ENCODE results near the gene METTL1.
A peak's percentile ranks its signal among the peaks of the same experiment; 100 is the strongest.

Gene METTL1

GRCh38 chr12:57744777-57745484 lies 27.0 kb downstream of the METTL1 start, which contains the start of gene TSPAN31:
Gene TSPAN31 (plus strand): TSS chr12:57745039. CDS start chr12:57745155, 116 bp downstream.
- ATAC-seq (ENCODE audit: insufficient read depth, low read depth) (peak; percentile 73), DNase-seq (peak; percentile 91)
- no peak for TF ChIP-seq EZH2 (IDR thresholded peaks at IDR 0.05; ENCODE audit: borderline replicate concordance, low read depth, low read length, severe bottlenecking)
- TF ChIP-seq, protein P1, sequence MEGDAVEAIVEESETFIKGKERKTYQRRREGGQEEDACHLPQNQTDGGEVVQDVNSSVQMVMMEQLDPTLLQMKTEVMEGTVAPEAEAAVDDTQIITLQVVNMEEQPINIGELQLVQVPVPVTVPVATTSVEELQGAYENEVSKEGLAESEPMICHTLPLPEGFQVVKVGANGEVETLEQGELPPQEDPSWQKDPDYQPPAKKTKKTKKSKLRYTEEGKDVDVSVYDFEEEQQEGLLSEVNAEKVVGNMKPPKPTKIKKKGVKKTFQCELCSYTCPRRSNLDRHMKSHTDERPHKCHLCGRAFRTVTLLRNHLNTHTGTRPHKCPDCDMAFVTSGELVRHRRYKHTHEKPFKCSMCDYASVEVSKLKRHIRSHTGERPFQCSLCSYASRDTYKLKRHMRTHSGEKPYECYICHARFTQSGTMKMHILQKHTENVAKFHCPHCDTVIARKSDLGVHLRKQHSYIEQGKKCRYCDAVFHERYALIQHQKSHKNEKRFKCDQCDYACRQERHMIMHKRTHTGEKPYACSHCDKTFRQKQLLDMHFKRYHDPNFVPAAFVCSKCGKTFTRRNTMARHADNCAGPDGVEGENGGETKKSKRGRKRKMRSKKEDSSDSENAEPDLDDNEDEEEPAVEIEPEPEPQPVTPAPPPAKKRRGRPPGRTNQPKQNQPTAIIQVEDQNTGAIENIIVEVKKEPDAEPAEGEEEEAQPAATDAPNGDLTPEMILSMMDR (IDR thresholded peaks at IDR 0.05; ENCODE audit: borderline replicate concordance, extremely low read depth, low read length, poor library complexity, severe bottlenecking) = no peak
- peaks cover 34% of the 10 kb centered on the region for H3K79me2 ChIP-seq (ENCODE audit: insufficient read depth, low read length)
- H3K36me3 ChIP-seq (ENCODE audit: insufficient read depth, low read length) = peaks cover 35% of the 10 kb centered on the region
- peak within 1 kb of the TSS; percentile 27 to 71; a peak in 3 of 4 replicates for H3K4me3 ChIP-seq (ENCODE audit: low read depth in 1 of 2, low read length in 2 of 2)
- H3K9ac ChIP-seq (ENCODE audit: low read depth, low read length) = peak within 1 kb of the TSS; percentile 65
- peak within 1 kb of the TSS; percentile 68 for H2AFZ ChIP-seq (ENCODE audit: low read depth, low read length)
- H4K20me1 ChIP-seq (ENCODE audit: insufficient read depth, low read length) = peaks cover 13% of the 10 kb centered on the region; the same call in 1 of the 2 replicates
- H3K27me3 ChIP-seq (ENCODE audit: insufficient read depth, low read length, poor library complexity) = no peaks in the 10 kb centered on the region
- peak within 1 kb of the TSS; percentile 68 for H3K4me2 ChIP-seq (ENCODE audit: insufficient read depth, low read length)
- no peaks in the 10 kb centered on the region for H3K9me3 ChIP-seq (ENCODE audit: insufficient read depth, low read length, severe bottlenecking)
- peaks cover 54% of the 10 kb centered on the region for H3K4me1 ChIP-seq (ENCODE audit: insufficient read depth, low read length)
- H3K27ac ChIP-seq (ENCODE audit: low read length) = peak within 1 kb of the TSS; percentile 83

DNA sequence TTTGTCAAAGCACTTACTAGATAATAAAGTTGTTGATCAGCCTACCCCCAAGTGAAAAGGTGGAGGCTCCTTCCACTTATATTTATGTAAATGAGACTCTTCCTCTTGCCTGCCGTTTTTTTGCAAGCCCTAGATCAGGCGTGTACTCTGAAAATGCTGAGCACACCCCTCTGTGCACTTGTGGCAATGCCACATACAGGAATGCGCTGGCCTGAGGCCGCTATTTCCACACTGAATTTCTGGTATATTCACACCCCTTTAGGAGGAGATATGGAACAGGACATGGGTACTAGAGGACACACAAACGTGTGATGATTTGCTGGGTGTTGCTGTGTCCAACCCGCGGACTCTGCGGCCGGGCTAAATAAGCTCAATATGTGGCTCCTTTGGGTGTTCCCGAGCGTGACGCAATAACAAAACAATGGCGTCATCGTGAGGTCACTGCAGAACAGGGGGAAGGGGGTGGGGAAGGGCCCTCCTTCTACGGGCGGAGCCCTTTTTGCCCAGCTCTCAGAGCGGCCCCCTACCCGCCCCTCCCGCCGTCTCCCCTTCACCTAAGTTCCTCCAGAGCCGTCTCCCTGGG lies 27.6 kb downstream of the METTL1 start:
- Histone ChIP-seq H4K20me1 (ENCODE audit: insufficient read depth, low read length) (peaks cover 18% of the 10 kb centered on the region), H2AFZ (ENCODE audit: low read depth, low read length) (peak overlapping the region; percentile 68), H3K79me2 (ENCODE audit: insufficient read depth, low read length) (peaks cover 35% of the 10 kb centered on the region), H3K4me3 (ENCODE audit: low read depth in 1 of 2, low read length in 2 of 2) (peak overlapping the region; percentile 27 to 71; a peak in 3 of 4 replicates), H3K9ac (ENCODE audit: low read depth, low read length) (peak overlapping the region; percentile 65), H3K27ac (ENCODE audit: low read length) (peak overlapping the region; percentile 83), H3K4me1 (ENCODE audit: insufficient read depth, low read length) (peaks cover 61% of the 10 kb centered on the region), H3K4me2 (ENCODE audit: insufficient read depth, low read length) (peak overlapping the region; percentile 68), H3K9me3 (ENCODE audit: insufficient read depth, low read length, severe bottlenecking) (no peaks in the 10 kb centered on the region), H3K36me3 (ENCODE audit: insufficient read depth, low read length) (peaks cover 29% of the 10 kb centered on the region), H3K27me3 (ENCODE audit: insufficient read depth, low read length, poor library complexity) (no peaks in the 10 kb centered on the region)
- no peak for DNase-seq
- TF ChIP-seq, protein P1 (IDR thresholded peaks at IDR 0.05; ENCODE audit: borderline replicate concordance, extremely low read depth, low read length, poor library complexity, severe bottlenecking) = no peak
- no peak for TF ChIP-seq EZH2 (IDR thresholded peaks at IDR 0.05; ENCODE audit: borderline replicate concordance, low read depth, low read length, severe bottlenecking)
- ATAC-seq (ENCODE audit: insufficient read depth, low read depth) = no peak; the same call in 1 of the 3 replicates

GRCh38 chr12:57743769-57744168 lies 28.1 kb downstream of the METTL1 start:
- peaks cover 34% of the 10 kb centered on the region for H3K79me2 ChIP-seq (ENCODE audit: insufficient read depth, low read length)
- ATAC-seq (ENCODE audit: insufficient read depth, low read depth) = no peak
- no peak for DNase-seq
- H3K27ac ChIP-seq (ENCODE audit: low read length) = no peak overlapping the region
- TF ChIP-seq, protein P1 (IDR thresholded peaks at IDR 0.05; ENCODE audit: borderline replicate concordance, extremely low read depth, low read length, poor library complexity, severe bottlenecking) = no peak
- TF ChIP-seq EZH2 (IDR thresholded peaks at IDR 0.05; ENCODE audit: borderline replicate concordance, low read depth, low read length, severe bottlenecking) = no peak
- no peak overlapping the region for H2AFZ ChIP-seq (ENCODE audit: low read depth, low read length)
- H3K9ac ChIP-seq (ENCODE audit: low read depth, low read length) = peak overlapping the region; percentile 65; the same call in 1 of the 2 replicates
- no peaks in the 10 kb centered on the region for H3K27me3 ChIP-seq (ENCODE audit: insufficient read depth, low read length, poor library complexity)
- H3K4me2 ChIP-seq (ENCODE audit: insufficient read depth, low read length) = peak overlapping the region; percentile 68
- H3K9me3 ChIP-seq (ENCODE audit: insufficient read depth, low read length, severe bottlenecking) = no peaks in the 10 kb centered on the region
- 0 out of 4 replicates have a peak overlapping the region, but pooled peaks of 1 of the 2 experiments have one; percentile 71 for H3K4me3 ChIP-seq (ENCODE audit: low read depth in 1 of 2, low read length in 2 of 2)
- peaks cover 18% of the 10 kb centered on the region for H4K20me1 ChIP-seq (ENCODE audit: insufficient read depth, low read length)
- peaks cover 24% of the 10 kb centered on the region for H3K36me3 ChIP-seq (ENCODE audit: insufficient read depth, low read length)
- peaks cover 62% of the 10 kb centered on the region for H3K4me1 ChIP-seq (ENCODE audit: insufficient read depth, low read length)
